IPS DF 4.7 (cell line): ENCODE results near the gene PROZ.

Experiments
- DNase-seq: peaks from one replicate; pipeline ENCODE4 v3.0.0-alpha.2; 2013; ENCODE audit warnings: low spot score; ENCODE audit errors: extremely low read depth

PROZ gene

DNA sequence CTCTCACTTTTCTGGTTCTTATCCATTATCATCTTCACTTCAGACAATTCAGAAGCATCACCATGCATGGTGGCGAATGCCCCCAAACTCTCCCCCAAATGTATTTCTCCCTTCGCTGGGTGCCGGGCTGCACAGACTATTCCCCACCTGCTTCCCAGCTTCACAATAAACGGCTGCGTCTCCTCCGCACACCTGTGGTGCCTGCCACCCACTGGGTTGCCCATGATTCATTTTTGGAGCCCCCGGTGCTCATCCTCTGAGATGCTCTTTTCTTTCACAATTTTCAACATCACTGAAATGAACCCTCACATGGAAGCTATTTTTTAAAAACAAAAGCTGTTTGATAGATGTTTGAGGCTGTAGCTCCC is 38.6 kb upstream of the PROZ start:
- DNase-seq = no peak

- no peak for DNase-seq
These were observed 37.9 kb upstream of the PROZ start for GRCh38 chr13:113120300-113121182.

- no peak for DNase-seq
These were observed 37.1 kb upstream of the PROZ start for GRCh38 chr13:113121183-113121927.

GRCh38 chr13:113121928-113122471 is 36.4 kb upstream of the PROZ start:
- DNase-seq = no peak

GRCh38 chr13:113122550-113123225 is 35.8 kb upstream of the PROZ start, which contains the start of gene F10:
F10 (plus strand) TSS chr13:113122799; CDS start chr13:113122856, 57 bp downstream.
- peak; percentile 33 for DNase-seq

- DNase-seq = no peak
These were observed 34.9 kb upstream of the PROZ start for GRCh38 chr13:113123226-113124201.

- no peak for DNase-seq
These were observed 34.1 kb upstream of the PROZ start for GRCh38 chr13:113124211-113124970.

GRCh38 chr13:113125506-113126264 is 32.8 kb upstream of the PROZ start:
- no peak for DNase-seq

- no peak for DNase-seq
These were observed 31.9 kb upstream of the PROZ start for GRCh38 chr13:113126265-113127150.

DNA sequence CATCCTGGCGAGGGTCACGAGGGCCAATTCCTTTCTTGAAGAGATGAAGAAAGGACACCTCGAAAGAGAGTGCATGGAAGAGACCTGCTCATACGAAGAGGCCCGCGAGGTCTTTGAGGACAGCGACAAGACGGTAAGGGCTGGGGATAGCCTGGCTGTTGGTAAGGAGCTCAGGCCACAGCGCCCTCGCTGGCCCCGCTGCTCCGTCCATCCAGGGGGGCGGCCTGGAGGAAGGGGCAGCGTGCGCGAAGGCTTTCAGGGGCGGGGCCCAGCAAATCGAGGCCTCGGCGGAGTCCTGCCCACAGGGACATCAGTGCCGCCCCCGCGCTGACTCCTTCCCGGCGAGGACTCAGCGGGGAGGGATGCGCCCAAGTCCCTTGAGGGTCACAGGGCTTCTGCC is 29.0 kb upstream of the PROZ start:
- no peak for DNase-seq

- DNase-seq = no peak
These were observed 28.3 kb upstream of the PROZ start for GRCh38 chr13:113129921-113130750.

DNA sequence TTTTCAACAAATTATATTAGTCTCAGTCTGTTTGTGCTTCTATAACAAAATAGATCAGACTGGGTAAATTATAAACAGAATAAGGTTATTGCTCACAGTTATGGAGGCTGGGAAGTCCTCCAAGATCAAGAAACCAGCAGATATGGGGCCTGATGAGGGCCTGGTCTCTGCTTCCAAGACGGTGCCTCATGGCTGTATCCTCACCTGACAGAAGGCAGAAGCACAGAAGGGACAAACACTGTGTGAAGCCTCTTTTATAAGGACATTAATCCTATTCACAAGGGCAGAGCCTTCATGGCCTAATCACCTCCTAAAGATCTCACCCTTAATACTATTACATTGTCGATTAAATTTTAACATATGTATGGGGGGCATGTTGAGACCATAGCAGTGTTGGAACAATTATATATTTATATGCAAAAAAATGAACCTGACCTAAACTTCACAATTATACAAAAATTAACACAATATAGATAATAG is 23.1 kb upstream of the PROZ start:
- no peak for DNase-seq

- no peak for DNase-seq
These were observed 20.7 kb upstream of the PROZ start for GRCh38 chr13:113137691-113138298.

DNA sequence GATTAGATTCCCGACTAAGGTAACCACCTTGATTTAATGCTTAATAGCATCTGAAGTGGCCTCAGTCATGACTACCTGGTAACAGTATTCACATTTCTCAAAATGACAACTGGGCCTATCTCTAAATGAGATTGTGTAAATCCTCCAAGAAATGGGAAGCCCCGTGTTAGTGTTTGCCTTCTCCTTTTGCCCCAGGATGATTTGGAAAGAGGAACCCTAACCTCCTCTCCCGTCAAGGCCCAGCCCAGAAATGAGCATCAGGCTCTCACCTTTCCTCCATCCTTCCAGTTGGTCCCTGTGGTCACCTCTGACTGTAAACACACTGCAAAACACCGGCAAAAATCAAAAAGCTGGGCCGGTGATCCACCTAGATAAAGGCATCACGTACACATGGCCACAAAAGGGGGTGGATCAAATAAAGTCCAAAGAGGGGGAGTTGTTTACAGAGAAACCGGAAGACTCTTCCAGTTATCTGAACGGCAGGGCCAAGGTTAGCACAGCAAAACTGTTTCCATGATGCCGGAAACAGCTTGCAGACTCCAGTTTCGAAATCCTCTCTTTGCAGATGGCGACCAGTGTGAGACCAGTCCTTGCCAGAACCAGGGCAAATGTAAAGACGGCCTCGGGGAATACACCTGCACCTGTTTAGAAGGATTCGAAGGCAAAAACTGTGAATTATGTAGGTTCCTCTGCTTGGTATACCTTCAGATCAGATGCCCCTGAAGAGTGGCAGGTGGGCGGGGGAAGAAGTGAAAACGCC is 19.5 kb upstream of the PROZ start:
- DNase-seq = no peak

DNA sequence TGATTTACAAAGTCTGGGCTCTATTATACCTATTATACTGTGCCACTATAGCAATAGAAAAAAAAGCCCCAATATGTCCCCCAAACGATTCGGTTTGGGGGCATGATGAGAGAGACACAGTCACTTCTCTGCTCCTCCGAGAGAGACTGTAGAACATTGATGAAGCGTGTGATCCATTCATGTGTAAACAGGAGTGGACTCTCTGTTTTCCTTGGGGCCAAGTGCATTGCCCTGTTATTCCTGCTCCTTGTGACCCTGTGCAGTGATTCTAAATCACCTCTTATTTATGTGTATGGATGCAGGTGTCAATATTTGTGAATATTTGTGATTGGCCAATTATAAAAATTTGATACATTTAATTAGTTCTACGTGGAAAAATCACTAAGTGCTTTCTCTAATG is 18.9 kb upstream of the PROZ start:
- no peak for DNase-seq
